Stimulated activated CD8-positive, alpha-beta memory T cell treated with anti-CD3 and anti-CD28 coated beads, Interleukin-12 subunit alpha, Interleukin-12 subunit beta, amount 100 ng/mL, for 4 hours (primary cell): ENCODE results near the gene NGEF.

Experiments
- DNase-seq: peaks from one replicate; pipeline ENCODE4 v3.0.0-alpha.2; 2020; ENCODE audit warnings: low read depth

The NGEF gene

GRCh38 chr2:232897598-232898408 lies 115.3 kb downstream of the NGEF start:
- no peak for DNase-seq

GRCh38 chr2:232896720-232897597 lies 116.1 kb downstream of the NGEF start:
- no peak for DNase-seq

- DNase-seq: no peak
Observed at GRCh38 chr2:232896111-232896510, 116.9 kb downstream of the NGEF start.

- DNase-seq: no peak
Observed at GRCh38 chr2:232894746-232895145, 118.3 kb downstream of the NGEF start.

GRCh38 chr2:232894251-232894650 lies 118.8 kb downstream of the NGEF start:
- DNase-seq: no peak

GRCh38 chr2:232893834-232894233 lies 119.2 kb downstream of the NGEF start:
- DNase-seq: no peak

- no peak for DNase-seq
Observed at GRCh38 chr2:232892843-232893242, 120.2 kb downstream of the NGEF start.

- no peak for DNase-seq
Observed at GRCh38 chr2:232892221-232892620, 120.8 kb downstream of the NGEF start.

GRCh38 chr2:232891621-232892071 lies 121.4 kb downstream of the NGEF start:
- DNase-seq: no peak

- DNase-seq: no peak
Observed at GRCh38 chr2:232890896-232891601, 122.0 kb downstream of the NGEF start.

- no peak for DNase-seq
Observed at GRCh38 chr2:232890536-232890895, 122.5 kb downstream of the NGEF start.

GRCh38 chr2:232889876-232890401 lies 123.1 kb downstream of the NGEF start:
- DNase-seq: no peak

- DNase-seq: no peak
Observed at GRCh38 chr2:232888839-232889529, 124.1 kb downstream of the NGEF start.

- no peak for DNase-seq
Observed at GRCh38 chr2:232888099-232888836, 124.8 kb downstream of the NGEF start.

GRCh38 chr2:232887171-232887850 lies 125.7 kb downstream of the NGEF start:
- no peak for DNase-seq

GRCh38 chr2:232886632-232887031 lies 126.4 kb downstream of the NGEF start:
- no peak for DNase-seq

- no peak for DNase-seq
Observed at GRCh38 chr2:232886176-232886575, 126.9 kb downstream of the NGEF start.

- DNase-seq: no peak
Observed at GRCh38 chr2:232885264-232885961, 127.6 kb downstream of the NGEF start.

- DNase-seq: no peak
Observed at GRCh38 chr2:232884549-232885263, 128.3 kb downstream of the NGEF start.
